ENCODE measurements around the gene ZNF217. TPM values are rescaled to one million over a fixed set of nuclear protein-coding genes. Genes with fewer than 3 reads are reported as not detected.
A peak's percentile ranks its signal among the peaks of the same experiment; 100 is the strongest.
"Not testable (repeated sequence)": the region's sequence is repeated elsewhere in the genome, so short reads cannot be mapped to it uniquely, and the experiment has no call there.

ZNF217 gene
- total RNA-seq, 2 experiments from 2014 or later, result 39.7 to 68.4 TPM

- Histone ChIP-seq H3K36me3 (ENCODE audit: insufficient read depth, low read length) (no peaks in the 10 kb centered on the region), H3K27ac (ENCODE audit: low read depth, low read length, poor library complexity, severe bottlenecking) (no peak overlapping the region), H3K4me2 (ENCODE audit: low read length) (no peak overlapping the region), H3K9me3 (ENCODE audit: low read length) (no peaks in the 10 kb centered on the region), H3K4me3 (ENCODE audit: low read depth, low read length, poor library complexity, severe bottlenecking) (no peak overlapping the region), H3K79me2 (ENCODE audit: insufficient read depth, low read depth, low read length) (no peaks in the 10 kb centered on the region), H3K4me1 (ENCODE audit: insufficient read depth, low read length, poor library complexity, severe bottlenecking) (peaks cover 87% of the 10 kb centered on the region), H2AFZ (ENCODE audit: low read length) (no peak overlapping the region; the same call in 1 of the 2 replicates), H3K9me2 (ENCODE audit: insufficient read depth, low read length) (no peaks in the 10 kb centered on the region), H4K20me1 (ENCODE audit: insufficient read depth, low read length) (no peaks in the 10 kb centered on the region)
- intact Hi-C loops (cut with micrococcal nuclease; ENCODE audit: unreplicated experiment), result no loop called here
- ChIA-PET POLR2A (interaction anchor here (0.7 to 4.1 kb wide), 5 partner anchors 10 to 123 kb away, joined by 3 to 17 read pairs (median 5); no protein-coding TSS in a partner anchor), CTCF (ENCODE audit: unreplicated experiment) (no interaction called here)
- no TSS peak for BruUV-seq (replicated peaks)
- TF ChIP-seq EZH2phosphoT487 (IDR thresholded peaks at IDR 0.05; ENCODE audit: borderline replicate concordance, low read depth, low read length), result no peak
- TF ChIP-seq CTCF (conservative IDR thresholded peaks at IDR 0.05; ENCODE audit: low read length), result no peak
- DNase-seq (ENCODE audit: low spot score), result no peak
Observed at GRCh38 chr20:53625311-53626129, 31.9 kb upstream of the ZNF217 start.

GRCh38 chr20:53624927-53625250, 31.2 kb upstream of the ZNF217 start:
- BruUV-seq (replicated peaks); DNase-seq (ENCODE audit: low spot score); H3K4me3 ChIP-seq (ENCODE audit: low read depth, low read length, poor library complexity, severe bottlenecking); intact Hi-C loops (cut with micrococcal nuclease; ENCODE audit: unreplicated experiment); H3K9me2 ChIP-seq (ENCODE audit: insufficient read depth, low read length); H3K36me3 ChIP-seq (ENCODE audit: insufficient read depth, low read length); H3K79me2 ChIP-seq (ENCODE audit: insufficient read depth, low read depth, low read length); H3K9me3 ChIP-seq (ENCODE audit: low read length); H4K20me1 ChIP-seq (ENCODE audit: insufficient read depth, low read length); H3K4me2 ChIP-seq (ENCODE audit: low read length); H3K27ac ChIP-seq (ENCODE audit: low read depth, low read length, poor library complexity, severe bottlenecking); CTCF ChIA-PET (ENCODE audit: unreplicated experiment); H2AFZ ChIP-seq (ENCODE audit: low read length): not testable (repeated sequence)
- POLR2A ChIA-PET, result interaction anchor here (0.7 to 4.4 kb wide), 6 partner anchors 11 to 124 kb away, joined by 3 to 50 read pairs (median 11); no protein-coding TSS in a partner anchor
- peaks cover 83% of the 10 kb centered on the region for H3K4me1 ChIP-seq (ENCODE audit: insufficient read depth, low read length, poor library complexity, severe bottlenecking)

DNA sequence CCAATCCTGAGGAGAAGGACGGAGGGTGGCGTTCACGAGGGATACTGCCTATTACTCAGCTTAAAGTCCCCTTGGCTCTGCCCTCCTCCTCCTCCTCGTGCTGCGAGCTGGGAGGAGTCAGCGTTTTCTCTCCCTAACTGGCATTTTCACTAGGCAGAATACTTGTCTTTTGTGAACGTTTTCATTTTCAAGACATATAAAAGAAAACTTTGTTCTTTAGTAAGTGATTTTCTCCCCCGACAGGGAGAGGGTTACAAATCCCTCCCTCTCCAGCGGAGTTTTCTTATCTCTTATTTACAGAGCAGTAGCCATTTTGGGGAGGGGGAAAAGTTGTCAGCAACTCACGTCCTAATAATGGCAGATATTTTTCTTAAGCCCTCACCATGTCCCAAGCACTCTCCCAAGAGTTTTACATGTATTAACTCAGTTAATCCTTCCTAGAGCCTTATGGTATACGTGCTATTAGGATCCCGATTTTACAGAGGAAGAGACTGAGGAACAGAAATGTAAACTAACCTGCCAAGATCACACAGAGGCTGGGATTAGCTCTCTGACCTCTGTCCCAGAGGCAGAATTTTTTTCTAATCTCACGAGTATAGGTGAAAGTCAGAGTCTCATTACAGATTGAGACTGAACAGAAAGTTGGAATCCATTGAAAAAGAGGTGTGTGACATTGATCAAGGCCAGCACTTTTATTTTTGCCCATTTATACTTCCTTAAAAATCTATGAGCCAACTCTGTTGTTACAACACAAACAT, 30.0 kb upstream of the ZNF217 start:
- Histone ChIP-seq H2AFZ (ENCODE audit: low read length) (peak overlapping the region; percentile 88), H3K79me2 (ENCODE audit: insufficient read depth, low read depth, low read length) (no peaks in the 10 kb centered on the region), H3K27ac (ENCODE audit: low read depth, low read length, poor library complexity, severe bottlenecking) (peak overlapping the region; percentile 90), H3K4me3 (ENCODE audit: low read depth, low read length, poor library complexity, severe bottlenecking) (peak overlapping the region; percentile 49), H3K4me1 (ENCODE audit: insufficient read depth, low read length, poor library complexity, severe bottlenecking) (peaks cover 79% of the 10 kb centered on the region), H3K9me3 (ENCODE audit: low read length) (no peaks in the 10 kb centered on the region), H4K20me1 (ENCODE audit: insufficient read depth, low read length) (no peaks in the 10 kb centered on the region), H3K36me3 (ENCODE audit: insufficient read depth, low read length) (no peaks in the 10 kb centered on the region), H3K9me2 (ENCODE audit: insufficient read depth, low read length) (no peaks in the 10 kb centered on the region), H3K4me2 (ENCODE audit: low read length) (peak overlapping the region; percentile 69)
- ChIA-PET POLR2A (interaction anchor here (0.6 to 4.4 kb wide), 23 partner anchors 8 to 1501 kb away, joined by 3 to 50 read pairs (median 5); no protein-coding TSS in a partner anchor), CTCF (ENCODE audit: unreplicated experiment) (interaction anchor here (0.8 kb wide), 1 partner anchor 19 kb away, joined by 3 read pairs; no protein-coding TSS in a partner anchor)
- peak; percentile 59 for DNase-seq (ENCODE audit: low spot score)
- intact Hi-C loops (cut with micrococcal nuclease; ENCODE audit: unreplicated experiment), result loop anchor here (2.0 kb wide), 1 partner anchor 29 kb away; no protein-coding TSS in a partner anchor
- BruUV-seq (replicated peaks), result TSS peak; percentile 96
- no peak for TF ChIP-seq CTCF (conservative IDR thresholded peaks at IDR 0.05; ENCODE audit: low read length)
- no peak for TF ChIP-seq EZH2phosphoT487 (IDR thresholded peaks at IDR 0.05; ENCODE audit: borderline replicate concordance, low read depth, low read length)

Data from OCI-LY7 (cell line).